Activated B cell treated with CpG ODN at 0.5 μM for 24 hours (primary cell): ENCODE data around the gene EPB41L3. TPM values are rescaled to one million over a fixed set of nuclear protein-coding genes. Genes with fewer than 3 reads are reported as not detected.

Experiments used
- ATAC-seq: fragments of 200-7000 bp; cut with Tn5 transposase; one replicate; pipeline ENCODE4 v1.10.0; 2021; ENCODE audit warnings: low read depth, mild to moderate bottlenecking, moderate library complexity
- CTCF ChIA-PET: fragments of 350-600 bp; sonication (Branson Sonifier 250); formaldehyde crosslinking; loops from one replicate; lab custom pipeline; 2021; ENCODE audit warnings: antibody characterized with exemption; lab: Charles Lee
- POLR2A ChIA-PET: fragments of 350-600 bp; sonication (Branson Sonifier 250); formaldehyde crosslinking; loops from one replicate; lab custom pipeline; 2021; ENCODE audit warnings: antibody characterized with exemption; lab: Charles Lee
- DNase-seq: peaks from one replicate; pipeline ENCODE4 v3.0.0; 2022
- H3K27ac Mint-ChIP-seq: one replicate; pipeline ENCODE4 v1.8.0; 2020; ENCODE audit warnings: mixed read lengths
- H3K27me3 Mint-ChIP-seq: one replicate; pipeline ENCODE4 v1.8.0; 2021; ENCODE audit warnings: mixed read lengths
- H3K36me3 Mint-ChIP-seq: one replicate; pipeline ENCODE4 v1.8.0; 2021; ENCODE audit warnings: low read depth, mixed read lengths
- H3K4me1 Mint-ChIP-seq: one replicate; pipeline ENCODE4 v1.8.0; 2021; ENCODE audit warnings: mixed read lengths
- H3K4me3 Mint-ChIP-seq: one replicate; pipeline ENCODE4 v1.8.0; 2020; ENCODE audit warnings: mild to moderate bottlenecking, mixed read lengths
- H3K9me3 Mint-ChIP-seq: one replicate; pipeline ENCODE4 v1.8.0; 2020; ENCODE audit warnings: mixed read lengths
- CTCF ChIP-seq: fragments of 200-600 bp; IDR thresholded peaks from one replicate; pipeline ENCODE4 v1.8.0; 2022; ENCODE audit warnings: antibody characterized with exemption, mild to moderate bottlenecking
- intact Hi-C: fragments of 100-400 bp; cut with micrococcal nuclease; formaldehyde crosslinking; loops from one replicate; pipeline ENCODE4 v1.15.1; 2024
- total RNA-seq: library from RNA; stranded (reverse); gene quantifications from 2 replicates; pipeline ENCODE4 v1.2.3, GENCODE V29; 2022

EPB41L3 gene
- total RNA-seq, 1 donor from 2014 or later, result 0.73 TPM

- H3K27me3 Mint-ChIP-seq, result no peaks in the 10 kb centered on the region
- H3K4me1 Mint-ChIP-seq, result no peaks in the 10 kb centered on the region
- no peak overlapping the region for H3K27ac Mint-ChIP-seq
- no peaks in the 10 kb centered on the region for H3K36me3 Mint-ChIP-seq
- H3K9me3 Mint-ChIP-seq, result no peaks in the 10 kb centered on the region
- intact Hi-C loops, result no loop called here
- no peak for DNase-seq
- no peak for ATAC-seq
- ChIA-PET CTCF (no interaction called here), POLR2A (no interaction called here)
- no peak for TF ChIP-seq CTCF
- H3K4me3 Mint-ChIP-seq, result no peak overlapping the region
These were observed 109.4 kb downstream of the EPB41L3 start for GRCh38 chr18:5434425-5434824.

DNA sequence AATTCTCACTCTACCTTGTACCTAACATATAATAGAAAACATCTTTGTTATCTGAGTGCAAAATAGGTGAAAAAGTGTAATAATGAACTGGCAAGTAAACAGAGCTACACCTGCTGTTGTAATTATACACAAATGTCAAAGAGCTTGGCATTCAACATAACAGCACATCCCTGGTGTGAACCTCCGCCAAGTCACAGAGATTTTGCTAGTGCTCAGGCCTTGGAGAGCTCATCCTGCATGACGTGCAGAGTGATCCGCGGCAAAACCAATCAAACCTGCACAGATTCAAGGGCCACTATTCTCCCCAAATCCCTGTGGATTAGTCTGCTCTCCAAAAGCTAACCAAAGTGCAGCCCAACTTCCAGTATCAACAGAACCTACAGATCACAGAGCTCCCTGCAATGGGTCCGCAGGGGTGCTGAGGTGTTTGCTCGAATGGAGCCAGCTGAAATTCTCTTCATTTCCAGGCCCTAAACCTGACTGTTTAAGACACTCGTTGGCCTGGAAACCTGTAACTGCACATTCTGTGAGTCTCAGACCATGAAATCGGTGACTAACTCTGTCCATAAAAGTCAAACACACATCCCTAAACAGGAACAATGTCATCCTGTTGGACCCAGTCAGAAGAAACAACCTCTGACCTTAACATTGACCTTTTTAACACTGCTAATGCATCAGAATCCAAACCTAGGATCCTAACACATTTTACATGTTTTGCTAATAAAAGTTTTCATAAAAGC lies 111.8 kb downstream of the EPB41L3 start:
- ChIA-PET POLR2A (no interaction called here), CTCF (no interaction called here)
- no peak overlapping the region for H3K27ac Mint-ChIP-seq
- no peak for DNase-seq
- intact Hi-C loops, result no loop called here
- ATAC-seq, result no peak
- H3K27me3 Mint-ChIP-seq, result no peaks in the 10 kb centered on the region
- no peaks in the 10 kb centered on the region for H3K4me1 Mint-ChIP-seq
- no peak overlapping the region for H3K4me3 Mint-ChIP-seq
- no peaks in the 10 kb centered on the region for H3K36me3 Mint-ChIP-seq
- TF ChIP-seq CTCF, result no peak
- no peaks in the 10 kb centered on the region for H3K9me3 Mint-ChIP-seq

- intact Hi-C loops, result no loop called here
- POLR2A ChIA-PET, result no interaction called here
- CTCF ChIA-PET, result no interaction called here
These were observed 113.7 kb downstream of the EPB41L3 start for GRCh38 chr18:5430131-5430530.

DNA sequence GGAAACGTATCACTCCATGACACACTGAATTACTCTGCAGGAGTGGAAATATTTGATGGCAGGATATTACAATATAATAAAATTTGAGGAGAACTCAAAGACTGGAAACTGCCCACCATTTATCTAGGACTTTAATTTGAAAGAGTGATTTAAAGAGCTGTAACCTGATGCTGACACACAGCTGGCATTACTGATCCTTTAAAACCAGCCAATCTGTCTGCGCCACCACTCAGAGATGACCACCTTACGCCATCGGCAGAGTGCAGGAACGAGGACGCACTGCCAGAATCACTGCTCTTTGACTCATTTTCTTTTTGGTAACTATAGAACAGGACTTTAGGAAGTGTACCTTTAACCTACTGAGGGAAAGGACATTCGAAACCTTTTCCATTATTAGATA lies 114.1 kb downstream of the EPB41L3 start:
- H3K36me3 Mint-ChIP-seq, result no peaks in the 10 kb centered on the region
- no peaks in the 10 kb centered on the region for H3K9me3 Mint-ChIP-seq
- DNase-seq (no peak), ATAC-seq (no peak)
- H3K4me3 Mint-ChIP-seq, result no peak overlapping the region
- POLR2A ChIA-PET, result no interaction called here
- no peaks in the 10 kb centered on the region for H3K4me1 Mint-ChIP-seq
- H3K27ac Mint-ChIP-seq, result no peak overlapping the region
- no peak for TF ChIP-seq CTCF
- H3K27me3 Mint-ChIP-seq, result no peaks in the 10 kb centered on the region
- CTCF ChIA-PET, result no interaction called here
- intact Hi-C loops, result loop anchor here (5.0 to 10.0 kb wide), 3 partner anchors 192 to 1095 kb away; no protein-coding TSS in a partner anchor

More at GRCh38 chr18:5430131-5430530, 113.7 kb downstream of the EPB41L3 start:
- Mint-ChIP-seq H3K4me1 (no peaks in the 10 kb centered on the region), H3K27ac (no peak overlapping the region), H3K36me3 (no peaks in the 10 kb centered on the region), H3K9me3 (no peaks in the 10 kb centered on the region), H3K4me3 (no peak overlapping the region), H3K27me3 (no peaks in the 10 kb centered on the region)
- DNase-seq (no peak), ATAC-seq (no peak)
- no peak for TF ChIP-seq CTCF

GRCh38 chr18:5425721-5426120 lies 118.1 kb downstream of the EPB41L3 start:
- POLR2A ChIA-PET, result no interaction called here
- DNase-seq (no peak), ATAC-seq (no peak)
- Mint-ChIP-seq H3K27me3 (peaks cover 3% of the 10 kb centered on the region), H3K4me1 (no peaks in the 10 kb centered on the region), H3K4me3 (no peak overlapping the region), H3K9me3 (no peaks in the 10 kb centered on the region), H3K27ac (no peak overlapping the region), H3K36me3 (no peaks in the 10 kb centered on the region)
- CTCF ChIA-PET, result no interaction called here
- intact Hi-C loops, result loop anchor here (2.0 to 10.0 kb wide), 4 partner anchors 188 to 1099 kb away; no protein-coding TSS in a partner anchor
- no peak for TF ChIP-seq CTCF
